SIG-M5 treated with dmso at 0.1 percent for 504 hours (cell line): ENCODE results near the gene PHF2.

ENCODE experiments used
- DNase-seq: peaks from one replicate; lab custom pipeline; 2025; ENCODE audit not compliant: unreplicated experiment; lab: John Stamatoyannopoulos, UW

PHF2 gene

GRCh38 chr9:93567271-93567959 is 9.0 kb upstream of the PHF2 start:
- no peak for DNase-seq

- no peak for DNase-seq
Measured at GRCh38 chr9:93568169-93568568, 8.2 kb upstream of the PHF2 start.

DNA sequence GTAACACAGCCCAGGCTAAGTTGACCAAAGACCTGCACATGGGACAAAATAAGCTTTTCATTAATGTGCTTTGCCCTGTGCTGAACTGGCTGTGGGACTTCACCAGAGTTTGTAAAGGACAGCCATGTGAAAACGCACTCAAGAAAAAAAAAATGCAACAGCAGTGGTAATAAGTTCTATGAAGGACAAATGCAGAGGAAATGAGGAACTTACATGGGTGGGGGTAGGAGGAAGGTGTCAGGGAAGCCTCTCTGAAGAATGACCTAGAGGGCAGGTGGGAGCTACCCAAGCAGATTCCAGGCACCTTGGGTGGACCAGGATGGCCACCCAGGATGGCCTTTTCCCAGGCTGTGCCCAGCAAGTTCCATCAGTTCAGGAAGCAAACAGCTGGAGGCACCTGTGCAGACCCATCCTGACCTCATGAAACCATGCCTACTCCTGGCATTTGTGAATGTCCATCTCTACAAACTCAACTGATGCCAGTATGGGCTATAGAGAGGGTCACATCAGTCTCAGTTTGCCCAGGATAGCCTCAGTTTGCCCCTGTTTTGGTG is 6.7 kb upstream of the PHF2 start:
- peak; percentile 25 for DNase-seq

DNA sequence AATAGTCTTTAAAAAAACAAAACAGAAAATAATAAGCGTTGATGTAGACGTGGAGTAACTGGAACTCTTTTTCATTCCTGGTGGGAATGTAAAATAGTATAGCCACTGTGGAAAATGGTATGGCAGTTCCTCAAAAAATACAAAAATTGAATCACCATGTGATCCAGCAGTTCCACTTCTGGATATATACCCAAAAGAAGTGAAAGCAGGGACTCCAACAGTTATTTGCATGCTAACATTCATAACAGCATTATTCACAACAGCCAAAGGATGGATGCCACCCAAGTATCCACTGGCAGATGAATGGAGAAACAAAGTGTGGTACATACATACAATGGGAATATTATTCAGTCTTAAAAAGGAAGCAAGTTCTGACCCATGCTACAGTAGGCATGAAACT is 4.2 kb upstream of the PHF2 start:
- DNase-seq = no peak

DNA sequence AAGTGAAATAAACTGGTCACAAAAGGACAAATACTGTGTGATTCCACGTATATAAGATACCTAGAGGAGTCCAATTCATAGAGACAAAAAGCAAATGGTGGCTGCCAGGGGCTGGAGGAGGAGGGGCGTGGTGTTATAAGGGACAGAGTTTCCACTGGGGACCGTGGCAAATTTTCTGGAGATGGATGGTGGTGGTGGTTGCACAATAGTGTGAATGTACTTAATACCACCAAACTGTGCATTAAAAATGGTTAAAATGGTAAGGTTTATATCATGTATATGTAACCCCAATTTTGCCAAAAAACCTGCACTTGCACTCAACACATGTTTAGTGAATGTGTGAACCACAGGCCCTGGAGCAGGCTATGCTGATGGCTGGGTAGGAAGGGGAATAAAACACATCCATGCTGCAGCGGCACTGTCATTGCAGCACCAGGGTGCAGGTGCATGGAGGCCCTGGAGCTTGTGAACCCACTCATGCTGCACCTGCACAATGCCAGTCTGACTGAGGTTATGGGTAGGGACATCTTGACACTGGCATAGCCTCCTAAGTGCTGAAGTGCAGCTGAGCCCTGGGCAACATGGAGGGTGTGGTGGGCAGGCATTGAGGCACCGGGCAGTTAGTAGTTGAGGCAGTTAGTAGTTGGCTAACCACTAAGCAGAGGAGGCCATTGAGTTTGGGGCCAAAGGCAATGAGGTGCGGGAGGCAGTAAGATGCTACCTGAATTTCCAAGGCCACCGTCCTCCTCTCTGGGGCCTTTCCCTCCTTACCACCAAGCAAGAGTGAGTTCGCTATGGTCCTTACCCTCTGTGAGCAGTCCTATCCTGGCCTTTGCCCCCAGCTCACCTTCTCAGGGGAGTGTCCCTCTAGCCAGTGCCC is 3.5 kb upstream of the PHF2 start:
- no peak for DNase-seq

DNA sequence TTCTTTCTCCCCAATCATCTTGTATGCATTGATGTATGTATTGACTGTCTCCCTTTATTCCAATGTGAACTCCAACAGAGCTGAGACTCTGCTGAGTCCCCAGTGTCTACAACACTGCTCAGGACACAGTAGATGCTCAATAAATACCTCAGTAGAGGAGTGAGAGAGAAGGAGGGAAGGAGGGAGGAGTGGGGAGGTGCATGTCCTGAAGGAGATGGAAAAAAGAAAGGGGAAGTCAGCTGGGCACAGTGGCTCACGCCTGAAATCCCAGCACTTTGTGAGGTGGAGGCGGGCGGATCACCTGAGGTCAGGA is 2.9 kb upstream of the PHF2 start:
- no peak for DNase-seq

GRCh38 chr9:93574091-93574899 is 2.1 kb upstream of the PHF2 start:
- DNase-seq = no peak

DNA sequence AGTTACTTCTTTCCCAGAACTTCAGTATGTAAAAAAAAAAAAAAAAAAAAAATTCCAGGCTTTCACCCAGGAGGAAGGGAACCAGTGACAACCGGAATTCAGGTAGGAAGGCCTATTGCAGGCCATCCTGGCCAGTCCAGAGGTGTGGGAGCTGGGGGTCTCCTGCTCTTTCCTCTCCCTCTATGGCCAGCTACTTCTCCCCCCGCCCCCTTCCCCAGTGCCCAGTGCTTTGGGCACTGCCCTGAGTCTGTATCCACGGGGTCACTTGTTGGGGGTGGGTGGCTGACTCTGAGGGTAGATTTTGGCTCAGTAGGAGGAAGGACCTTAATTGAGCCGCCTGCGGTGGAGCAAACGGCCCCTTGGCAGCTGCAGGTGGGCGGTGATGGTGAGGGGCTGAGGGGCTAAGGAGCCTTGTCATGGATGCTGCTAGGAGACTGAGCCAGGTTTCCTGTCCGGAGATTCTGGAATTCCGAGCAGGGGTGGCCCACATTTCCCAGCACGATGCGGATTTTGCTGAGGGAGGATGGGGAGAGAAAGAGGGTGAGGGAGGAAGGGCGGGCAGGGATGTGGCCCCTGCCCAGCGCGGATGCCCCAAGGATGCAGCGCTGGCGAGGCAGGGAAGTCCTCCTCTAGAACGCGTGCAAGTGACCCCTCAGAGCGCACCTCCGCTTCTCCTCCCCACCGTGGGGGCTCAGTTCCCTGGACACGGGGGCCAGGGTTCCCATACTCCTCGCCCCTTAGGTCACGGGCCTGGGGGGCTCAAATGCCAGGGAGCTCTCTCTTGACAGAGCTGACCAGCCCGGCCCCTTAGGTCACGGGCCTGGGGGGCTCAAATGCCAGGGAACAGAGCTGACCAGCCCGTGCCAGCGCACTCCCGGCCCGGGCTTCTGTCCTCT is 1.2 kb upstream of the PHF2 start:
- no peak for DNase-seq

- DNase-seq = peak; percentile 73
Measured at GRCh38 chr9:93575796-93576257, 557 bp upstream of the PHF2 start.

GRCh38 chr9:93577078-93577974 is 942 bp downstream of the PHF2 start:
- peak; percentile 49 for DNase-seq

DNA sequence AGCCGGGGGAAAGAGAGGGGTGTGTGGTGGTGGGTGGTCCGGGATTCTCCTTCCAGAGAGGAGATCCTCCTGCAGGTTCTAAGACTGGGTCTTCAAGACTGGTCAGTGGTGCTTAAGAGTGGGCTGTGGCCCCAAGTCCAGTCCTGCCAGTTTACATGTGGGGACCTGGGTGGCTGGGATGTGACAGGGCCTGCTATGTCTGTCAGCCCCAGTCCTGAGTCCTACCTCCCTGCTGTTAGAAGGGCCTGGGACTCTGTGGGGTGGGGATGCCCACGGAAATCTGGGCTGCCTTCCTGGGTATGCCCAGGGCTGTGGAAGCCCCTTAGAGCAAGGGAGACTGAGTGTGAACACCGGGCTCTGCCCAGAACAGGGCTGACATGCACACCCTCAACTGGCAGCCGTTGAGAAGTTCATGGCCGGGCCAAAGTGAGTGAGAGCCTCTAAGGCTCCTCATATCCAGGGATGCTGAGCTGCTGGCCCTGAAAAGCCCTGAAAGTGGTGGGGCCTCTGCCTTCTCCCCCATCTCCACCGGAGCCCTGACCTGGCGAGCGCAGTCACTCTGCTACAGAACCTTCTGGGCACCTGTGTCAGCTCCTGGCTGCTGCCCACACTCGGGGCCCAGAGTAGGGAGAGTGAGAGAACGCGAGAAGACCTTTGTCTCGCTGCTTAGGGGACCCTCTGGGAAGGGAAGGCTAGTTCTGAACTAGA is 1.7 kb downstream of the PHF2 start:
- no peak for DNase-seq

DNA sequence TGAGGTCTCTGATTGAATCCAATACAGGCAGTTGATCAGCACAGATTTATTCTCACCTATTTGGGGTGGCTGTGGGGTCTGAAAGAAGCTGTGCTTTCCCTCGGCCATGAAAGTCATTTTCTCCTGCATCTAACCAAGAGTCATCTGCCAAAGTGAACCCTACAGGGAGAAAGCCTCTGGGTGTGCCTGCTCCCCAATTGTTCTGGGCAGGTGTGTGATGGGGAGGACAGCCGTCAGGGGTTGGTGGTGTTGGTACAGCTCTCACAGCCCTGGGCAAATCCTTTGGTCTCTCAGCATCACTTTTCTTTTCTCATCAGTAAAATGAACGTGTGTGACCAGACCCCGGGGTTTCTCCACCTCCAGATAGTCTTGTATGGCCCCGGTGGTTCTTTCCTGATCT is 2.5 kb downstream of the PHF2 start:
- no peak for DNase-seq

- DNase-seq = no peak
Measured at GRCh38 chr9:93579711-93580516, 3.5 kb downstream of the PHF2 start.

DNA sequence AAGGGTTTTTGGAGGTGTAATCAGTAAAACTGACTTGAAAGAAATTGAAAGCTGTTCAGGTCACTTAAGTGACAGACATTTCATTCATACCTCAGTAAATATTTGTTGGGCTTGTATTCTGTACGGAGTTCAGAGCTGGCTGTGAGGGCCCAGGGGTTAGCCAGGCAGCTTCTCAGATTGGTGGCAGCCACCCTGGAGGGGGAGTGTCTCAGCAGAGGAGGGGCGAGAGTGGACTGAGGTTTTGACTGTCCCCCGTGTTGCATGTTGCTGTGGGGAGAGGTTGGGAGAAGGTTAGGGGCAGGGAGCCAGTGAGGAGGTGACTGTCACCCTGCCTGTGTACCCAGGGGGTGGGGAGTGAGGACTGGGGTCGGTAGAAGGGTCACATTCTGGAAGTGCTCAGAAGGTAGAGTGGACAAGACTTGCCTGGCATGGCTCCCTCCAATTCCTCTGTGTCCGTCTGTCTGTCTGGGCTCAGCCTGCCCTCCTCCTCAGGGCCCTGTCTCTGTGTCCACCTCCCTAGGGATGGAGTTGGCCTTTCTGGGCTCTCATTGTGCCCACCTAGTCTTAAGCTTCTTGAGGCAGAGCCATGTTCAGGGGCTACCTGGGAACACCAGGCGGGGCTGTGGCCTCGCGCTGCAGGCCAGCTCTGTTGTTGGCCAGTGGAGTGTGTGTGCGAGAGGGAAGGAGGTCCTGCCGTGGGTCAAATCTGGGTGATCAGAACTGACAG is 4.4 kb downstream of the PHF2 start:
- no peak for DNase-seq

DNA sequence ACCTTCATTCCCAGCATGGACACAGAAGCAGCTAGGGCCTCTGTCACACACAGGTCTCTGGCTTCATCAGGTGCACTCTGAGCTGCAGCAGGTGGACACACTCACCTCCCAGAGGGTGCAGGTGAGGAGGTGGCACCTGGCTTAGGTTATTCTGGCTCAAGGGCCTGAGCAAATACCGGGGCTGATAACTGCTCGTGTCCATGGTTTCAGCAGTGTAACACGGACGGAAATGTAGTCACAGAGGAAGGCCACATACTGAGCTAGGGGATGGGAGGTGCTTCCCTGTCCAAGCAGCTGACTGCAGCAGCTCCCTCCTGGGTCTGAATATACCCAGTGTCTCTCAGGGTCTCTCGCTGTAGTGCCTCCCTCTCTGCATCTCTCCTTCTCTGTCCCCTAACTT is 5.7 kb downstream of the PHF2 start:
- DNase-seq = no peak

DNA sequence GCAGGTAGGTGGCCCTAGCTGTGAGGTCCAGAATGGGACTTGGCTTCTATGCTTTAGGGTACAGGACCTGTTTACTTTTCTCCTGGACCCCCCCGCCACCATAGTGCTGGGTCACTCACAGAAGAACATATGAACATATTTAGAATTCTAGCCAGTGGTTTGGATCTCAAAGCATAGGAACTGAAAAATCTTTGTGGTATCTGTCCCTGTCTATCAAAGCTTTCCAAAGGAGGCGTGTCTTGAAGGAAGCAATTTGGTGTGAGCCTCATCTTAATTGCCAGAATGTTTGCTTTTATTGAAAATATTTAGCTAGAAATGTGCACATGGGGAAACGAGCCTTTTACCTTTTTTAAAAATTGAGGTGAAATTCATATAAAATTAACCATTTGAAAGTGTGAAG is 6.2 kb downstream of the PHF2 start:
- no peak for DNase-seq

- DNase-seq = no peak
Measured at GRCh38 chr9:93585259-93585658, 8.9 kb downstream of the PHF2 start.
